DMS53 treated with DMSO at 0.1 percent for 48 hours (cell line): Measurements from ENCODE around the gene ADD1.
"Not testable (repeated sequence)": the region's sequence is repeated elsewhere in the genome, so short reads cannot be mapped to it uniquely, and the experiment has no call there.

Experiments
- DNase-seq: peaks from one replicate; lab custom pipeline; 2025; ENCODE audit not compliant: unreplicated experiment; lab: John Stamatoyannopoulos, UW

Gene ADD1

DNA sequence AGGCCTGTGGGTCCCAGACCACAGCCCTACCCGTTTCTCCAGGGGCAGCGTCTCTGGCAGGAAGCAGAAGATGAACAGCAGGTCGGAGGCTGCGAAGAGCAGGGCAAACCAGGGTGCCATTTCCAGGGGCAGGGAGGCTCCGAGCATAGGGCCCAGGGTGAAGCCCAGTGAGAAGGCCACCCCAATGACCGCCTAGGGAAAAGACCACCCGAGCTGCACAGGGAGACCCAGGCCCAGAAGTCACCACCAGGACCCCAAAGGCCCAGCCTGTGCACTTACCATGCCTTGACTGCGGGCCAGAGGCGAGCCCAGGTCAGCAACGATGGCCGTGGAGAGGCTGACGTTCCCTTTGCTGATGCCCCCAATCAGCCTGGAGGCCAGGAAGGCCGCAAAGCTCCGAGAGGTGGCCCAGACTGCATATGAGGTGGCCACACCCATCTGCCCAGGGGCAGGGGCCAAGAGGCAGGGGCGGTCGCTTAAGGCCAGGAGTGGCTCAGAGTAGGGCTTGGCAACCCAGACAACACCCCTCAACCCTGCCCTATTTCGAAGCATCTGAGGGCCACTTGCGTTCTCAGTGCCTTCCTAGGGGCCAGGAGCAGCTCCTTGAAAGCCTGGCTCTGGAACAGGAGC is 88.8 kb downstream of the ADD1 start:
- no peak for DNase-seq

- DNase-seq = no peak
Measured at GRCh38 chr4:2932951-2933565, 89.4 kb downstream of the ADD1 start.

- DNase-seq = no peak
Measured at GRCh38 chr4:2933566-2934076, 90.0 kb downstream of the ADD1 start.

- peak; percentile 13 for DNase-seq
Measured at GRCh38 chr4:2934077-2934812, 90.6 kb downstream of the ADD1 start.

GRCh38 chr4:2934813-2935761 is 91.4 kb downstream of the ADD1 start:
- peak; percentile 89 for DNase-seq

- DNase-seq = no peak
Measured at GRCh38 chr4:2935762-2936743, 92.4 kb downstream of the ADD1 start.

- peak; percentile 31 for DNase-seq
Measured at GRCh38 chr4:2936773-2937145, 93.1 kb downstream of the ADD1 start.

- no peak for DNase-seq
Measured at GRCh38 chr4:2937146-2937857, 93.7 kb downstream of the ADD1 start.

DNA sequence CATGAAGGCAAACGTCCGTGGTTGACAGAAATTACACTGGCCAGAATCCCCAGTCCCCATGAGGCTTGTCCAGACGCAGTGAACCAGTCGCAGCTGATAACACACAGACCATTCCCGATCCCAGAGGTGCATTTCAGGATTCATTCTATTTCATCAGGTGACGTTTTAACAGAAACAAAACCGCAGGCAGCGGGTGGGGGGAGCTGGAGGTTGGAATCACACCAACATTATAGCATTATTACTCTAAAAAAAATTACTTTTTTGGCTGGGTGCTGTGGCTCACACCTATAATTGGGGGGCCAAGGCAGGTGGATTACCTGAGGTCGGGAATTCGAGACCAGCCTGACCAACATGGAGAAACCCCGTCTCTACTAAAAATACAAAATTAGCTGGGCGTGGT is 94.3 kb downstream of the ADD1 start:
- no peak for DNase-seq

- DNase-seq = not testable (repeated sequence)
Measured at GRCh38 chr4:2938411-2938810, 94.8 kb downstream of the ADD1 start.

DNA sequence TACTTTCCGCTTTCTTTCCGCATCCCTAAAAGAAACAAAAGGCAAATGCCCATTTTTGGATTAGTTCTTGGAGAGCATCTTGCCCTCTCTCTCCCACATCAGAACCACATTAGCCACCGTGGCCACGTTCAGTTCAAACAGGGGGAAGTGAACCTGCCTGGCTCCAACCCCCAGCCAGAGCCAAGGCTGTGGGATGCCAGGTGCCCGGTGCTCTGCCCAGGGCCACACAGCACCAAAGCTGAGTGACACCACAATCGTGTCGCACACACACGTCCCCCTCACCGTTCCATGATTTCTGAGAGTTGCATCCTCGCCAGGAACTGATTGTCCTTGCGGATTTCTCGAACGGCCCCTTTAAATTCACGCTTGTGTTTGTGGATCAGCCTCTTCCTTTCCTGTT is 95.3 kb downstream of the ADD1 start:
- no peak for DNase-seq

DNA sequence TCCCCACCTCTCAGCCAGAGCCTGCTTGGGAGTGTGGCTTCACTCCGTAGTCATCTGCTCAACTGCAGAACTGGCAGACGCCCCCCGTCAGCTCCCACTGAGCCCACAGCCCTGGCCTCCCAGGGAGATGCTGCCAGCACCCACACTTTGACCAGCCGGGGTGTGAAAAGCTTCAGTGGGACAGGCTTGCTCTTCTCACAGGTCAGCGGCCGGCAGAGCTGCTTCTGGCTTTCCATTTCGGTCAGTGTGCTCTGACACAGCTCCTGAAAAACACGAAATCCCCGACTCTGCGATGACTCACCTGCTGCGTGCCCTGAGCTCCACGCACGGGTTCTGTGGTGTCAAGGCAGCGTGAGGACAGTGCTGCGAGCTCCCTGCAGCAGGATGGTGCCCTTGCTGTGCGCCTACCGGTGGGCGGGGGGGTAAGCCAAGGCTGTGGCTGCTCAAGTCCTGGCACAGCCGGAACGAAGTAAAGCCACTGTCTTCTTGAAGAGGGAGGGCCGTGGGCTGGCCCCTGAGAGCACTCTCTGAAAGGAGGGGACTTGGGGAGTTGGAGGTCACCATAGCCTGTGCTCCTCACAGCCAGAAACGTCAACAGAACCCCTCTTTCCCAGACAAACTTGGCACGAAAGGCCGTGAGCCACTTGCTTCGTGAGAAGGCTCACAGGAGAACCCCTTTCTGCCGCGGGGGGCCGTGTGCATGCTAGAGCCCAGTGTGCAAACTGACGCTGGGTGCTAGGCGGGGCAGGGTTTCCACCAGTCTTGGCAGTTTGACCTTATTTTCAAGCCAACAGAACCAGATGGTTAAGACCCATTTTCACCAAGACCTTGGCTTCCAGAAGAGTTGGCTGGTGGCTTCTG is 96.0 kb downstream of the ADD1 start:
- DNase-seq = no peak

DNA sequence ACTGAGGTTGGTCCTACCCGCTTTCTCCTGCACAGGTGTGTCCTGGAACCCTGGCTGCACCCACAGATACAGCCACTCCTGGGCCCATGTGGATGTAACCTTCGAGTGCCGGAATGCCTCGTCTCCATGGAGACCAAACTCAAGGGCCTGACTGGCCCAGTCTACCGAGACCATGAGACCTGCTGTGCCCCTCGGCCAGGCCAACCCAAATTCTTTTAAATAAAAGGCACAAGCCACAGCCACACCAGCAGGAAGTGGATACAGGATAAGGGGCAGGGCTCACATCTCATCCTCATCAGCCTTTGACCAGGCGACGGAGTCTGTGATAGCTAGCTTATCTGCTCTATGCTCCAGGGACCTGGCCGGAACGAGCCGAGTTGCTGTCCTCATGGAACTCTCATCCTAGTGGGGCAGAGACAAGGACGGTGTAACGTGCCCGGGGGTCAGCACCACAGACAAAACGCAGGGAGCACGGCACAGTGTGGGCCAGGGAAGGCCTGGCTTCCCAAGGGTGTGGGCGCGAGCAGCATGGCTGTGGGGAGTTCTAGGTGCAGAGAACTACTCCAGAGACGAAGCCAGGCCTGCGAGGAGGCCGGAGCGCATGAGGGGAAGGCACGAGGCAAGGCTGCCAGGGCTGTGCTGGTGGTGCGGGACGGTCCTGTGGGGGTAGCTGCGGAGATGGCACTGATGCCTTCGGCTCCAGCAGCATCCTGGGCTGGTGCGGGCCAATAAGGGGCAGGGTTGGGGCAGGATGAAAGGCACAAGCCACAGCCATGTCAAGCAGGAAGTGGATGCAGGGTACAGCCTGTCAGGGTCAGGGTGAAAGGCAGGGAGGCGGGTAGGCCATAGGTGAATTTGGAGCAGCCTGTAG is 96.9 kb downstream of the ADD1 start:
- no peak for DNase-seq

GRCh38 chr4:2941138-2942036 is 97.7 kb downstream of the ADD1 start:
- DNase-seq = no peak

DNA sequence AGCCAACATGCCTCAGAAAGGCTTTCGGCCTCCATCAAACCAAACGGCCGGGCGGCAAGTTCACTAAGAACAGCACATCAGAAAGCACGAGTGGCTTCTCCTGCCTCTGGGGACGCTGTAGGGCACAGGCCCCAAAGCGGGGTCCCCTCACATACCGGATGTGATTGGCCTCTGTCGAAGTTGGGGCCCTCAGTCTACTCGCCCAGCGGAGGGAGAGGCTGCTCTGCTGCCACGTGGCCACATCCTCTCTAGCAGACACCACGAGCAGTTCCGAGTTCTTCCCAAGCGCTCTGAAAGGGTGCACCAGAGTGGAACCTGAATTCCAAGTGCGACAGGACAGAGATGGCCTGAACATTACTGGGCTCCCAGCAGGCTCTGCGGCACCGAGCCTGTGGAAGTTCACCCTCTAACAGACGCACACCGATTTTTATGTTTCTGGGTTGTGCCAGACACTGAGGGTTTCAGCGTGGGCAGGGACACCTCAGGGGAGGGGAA is 98.4 kb downstream of the ADD1 start:
- DNase-seq = no peak
